T follicular helper cell (primary cell): ENCODE data around the gene NEURL2.
"Not testable (repeated sequence)": the region's sequence is repeated elsewhere in the genome, so short reads cannot be mapped to it uniquely, and the experiment has no call there.

Source experiments
- DNase-seq: peaks from one replicate; pipeline ENCODE4 v3.0.0-alpha.2; 2020; ENCODE audit warnings: low read depth
- total RNA-seq, 2 experiments: gene quantifications; one replicate each; lab custom pipeline; 2026; lab: John Stamatoyannopoulos, UW

The NEURL2 gene, protein sequence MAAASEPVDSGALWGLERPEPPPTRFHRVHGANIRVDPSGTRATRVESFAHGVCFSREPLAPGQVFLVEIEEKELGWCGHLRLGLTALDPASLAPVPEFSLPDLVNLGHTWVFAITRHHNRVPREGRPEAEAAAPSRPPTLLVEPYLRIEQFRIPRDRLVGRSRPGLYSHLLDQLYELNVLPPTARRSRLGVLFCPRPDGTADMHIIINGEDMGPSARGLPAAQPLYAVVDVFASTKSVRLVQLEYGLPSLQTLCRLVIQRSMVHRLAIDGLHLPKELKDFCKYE
- total RNA-seq: 1.2 to 3.2 reads per million in 2 experiments

DNA sequence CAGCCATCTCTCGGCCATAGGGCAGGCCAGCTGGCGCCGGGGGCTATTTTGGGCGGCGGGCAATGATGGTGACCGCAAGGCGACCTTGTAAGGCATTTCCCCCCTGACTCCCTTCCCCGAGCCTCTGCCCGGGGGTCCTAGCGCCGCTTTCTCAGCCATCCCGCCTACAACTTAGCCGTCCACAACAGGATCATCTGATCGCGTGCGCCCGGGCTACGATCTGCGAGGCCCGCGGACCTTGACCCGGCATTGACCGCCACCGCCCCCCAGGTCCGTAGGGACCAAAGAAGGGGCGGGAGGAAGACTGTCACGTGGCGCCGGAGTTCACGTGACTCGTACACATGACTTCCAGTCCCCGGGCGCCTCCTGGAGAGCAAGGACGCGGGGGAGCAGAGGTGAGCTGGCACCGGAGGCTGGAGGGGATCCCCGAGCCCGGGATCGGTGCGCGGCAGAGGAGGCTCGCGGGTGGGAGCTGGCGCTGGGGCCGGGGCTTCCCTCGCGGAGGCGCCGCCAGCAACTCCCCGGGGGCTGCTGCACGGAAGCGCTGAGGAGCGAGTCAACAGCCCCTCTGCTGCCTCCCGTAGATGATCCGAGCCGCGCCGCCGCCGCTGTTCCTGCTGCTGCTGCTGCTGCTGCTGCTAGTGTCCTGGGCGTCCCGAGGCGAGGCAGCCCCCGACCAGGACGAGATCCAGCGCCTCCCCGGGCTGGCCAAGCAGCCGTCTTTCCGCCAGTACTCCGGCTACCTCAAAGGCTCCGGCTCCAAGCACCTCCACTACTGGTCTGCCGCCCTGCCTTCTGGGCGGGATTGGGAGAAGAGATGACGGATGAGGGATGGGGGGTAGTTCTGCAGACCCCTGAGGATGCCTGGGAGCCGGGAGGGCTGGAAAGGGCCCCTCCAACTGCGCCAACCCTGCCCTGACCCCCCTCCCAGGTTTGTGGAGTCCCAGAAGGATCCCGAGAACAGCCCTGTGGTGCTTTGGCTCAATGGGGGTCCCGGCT lies at the start of gene NEURL2, which contains the start of gene CTSA:
Gene NEURL2, minus strand, starts transcription at position 224 of the 999 bp plus-strand sequence. Its CDS starts 217 bp downstream, at position 7.
Gene CTSA, plus strand, starts transcription at position 351 of the 999 bp plus-strand sequence. Its CDS starts 234 bp downstream, at position 585.
- peak; percentile 79 for DNase-seq

GRCh38 chr20:45940469-45940868 lies 49.5 kb upstream of the NEURL2 start:
- no peak for DNase-seq

GRCh38 chr20:45940053-45940452 lies 49.0 kb upstream of the NEURL2 start:
- no peak for DNase-seq

GRCh38 chr20:45938727-45939438 lies 47.9 kb upstream of the NEURL2 start:
- DNase-seq: no peak

DNA sequence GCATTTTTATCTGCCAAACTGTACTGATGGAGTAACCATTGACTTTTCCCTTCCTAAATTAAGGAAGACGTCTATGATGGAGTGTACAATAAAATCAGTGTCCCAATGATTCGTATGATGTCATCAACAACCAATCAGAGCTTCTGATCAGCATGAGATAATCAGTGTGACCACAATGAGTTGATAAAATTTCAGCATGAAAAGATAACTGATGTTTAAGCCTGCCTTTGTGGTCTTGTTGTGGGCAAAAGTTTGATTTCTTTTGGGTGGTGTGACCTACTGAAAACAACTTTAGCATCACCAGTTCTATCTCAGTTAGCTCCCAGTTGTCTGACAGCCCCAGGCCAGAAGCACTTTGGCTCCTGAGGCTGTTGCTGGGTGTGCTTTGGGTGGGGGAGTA lies 46.8 kb upstream of the NEURL2 start:
- DNase-seq: no peak

GRCh38 chr20:45935416-45936046 lies 44.5 kb upstream of the NEURL2 start:
- DNase-seq: no peak

- peak; percentile 97 for DNase-seq
These were observed 43.8 kb upstream of the NEURL2 start, which contains the start of gene PCIF1 for GRCh38 chr20:45934586-45935415. Gene PCIF1, plus strand, starts transcription at chr20:45934683. Its CDS starts 4,317 bp downstream, at chr20:45939000.

DNA sequence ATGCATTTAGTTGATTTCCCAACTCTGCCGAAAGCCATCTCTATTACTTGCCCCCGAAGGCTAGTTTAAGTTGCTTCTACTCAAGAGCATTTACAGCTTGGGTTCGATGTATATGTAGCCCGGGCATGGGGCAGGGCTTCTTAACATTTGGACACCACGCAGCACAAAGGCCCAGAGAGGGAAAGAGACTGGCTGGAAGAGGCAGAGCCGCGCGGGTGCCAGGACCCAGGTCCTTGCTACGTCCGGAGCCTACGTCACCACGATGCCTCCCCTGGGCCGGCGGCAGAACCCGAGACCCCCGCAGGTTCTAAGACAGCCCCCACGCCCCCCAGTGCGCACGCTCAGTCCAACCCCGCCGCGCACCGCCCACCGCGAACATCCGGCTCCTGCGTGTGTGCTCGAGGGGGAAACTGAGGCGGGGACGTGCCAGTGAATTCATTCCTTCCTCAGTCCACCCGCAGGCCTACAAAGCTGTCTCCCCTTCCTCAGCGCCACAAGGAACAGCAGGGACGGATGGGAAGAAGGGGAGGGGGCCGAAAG lies 43.1 kb upstream of the NEURL2 start:
- DNase-seq: no peak

DNA sequence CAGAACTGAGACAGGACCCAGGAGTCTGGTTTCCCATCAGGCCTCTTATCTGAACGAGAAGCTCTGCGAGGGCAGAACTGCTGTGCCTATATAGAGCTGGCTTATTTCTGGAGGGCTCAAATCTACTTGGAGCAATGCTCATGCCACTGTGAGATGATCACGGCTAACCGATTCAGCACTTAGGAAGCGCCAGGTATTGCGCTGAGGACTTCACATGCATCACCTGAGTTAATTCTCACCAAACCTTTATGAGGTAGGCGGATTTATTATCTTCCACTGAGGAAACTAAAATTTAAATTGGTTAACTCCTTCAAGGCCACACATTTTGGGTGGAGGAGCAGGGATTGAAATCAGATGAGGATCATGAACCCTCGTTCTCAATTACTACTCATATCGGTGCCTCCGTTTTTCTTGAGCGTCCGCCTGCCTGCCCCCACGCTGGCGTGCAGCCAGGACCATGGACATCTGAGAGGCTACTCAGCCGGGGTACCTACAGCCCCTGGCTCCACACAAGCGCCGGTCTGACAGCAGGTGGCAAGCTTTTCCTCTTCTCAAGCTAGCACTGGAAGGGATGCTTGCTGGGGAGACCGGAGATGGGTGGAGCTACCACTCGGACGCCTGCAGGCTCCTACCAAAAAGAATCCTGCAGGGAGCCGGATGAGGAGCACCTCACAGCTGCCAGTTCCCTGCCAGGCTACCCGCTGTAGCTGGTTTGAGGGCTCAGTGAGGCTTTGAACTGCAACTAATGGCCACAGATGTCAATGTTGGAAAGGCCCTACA lies 42.4 kb upstream of the NEURL2 start:
- DNase-seq: peak; percentile 39

GRCh38 chr20:45931680-45932079 lies 40.7 kb upstream of the NEURL2 start:
- DNase-seq: not testable (repeated sequence)

DNA sequence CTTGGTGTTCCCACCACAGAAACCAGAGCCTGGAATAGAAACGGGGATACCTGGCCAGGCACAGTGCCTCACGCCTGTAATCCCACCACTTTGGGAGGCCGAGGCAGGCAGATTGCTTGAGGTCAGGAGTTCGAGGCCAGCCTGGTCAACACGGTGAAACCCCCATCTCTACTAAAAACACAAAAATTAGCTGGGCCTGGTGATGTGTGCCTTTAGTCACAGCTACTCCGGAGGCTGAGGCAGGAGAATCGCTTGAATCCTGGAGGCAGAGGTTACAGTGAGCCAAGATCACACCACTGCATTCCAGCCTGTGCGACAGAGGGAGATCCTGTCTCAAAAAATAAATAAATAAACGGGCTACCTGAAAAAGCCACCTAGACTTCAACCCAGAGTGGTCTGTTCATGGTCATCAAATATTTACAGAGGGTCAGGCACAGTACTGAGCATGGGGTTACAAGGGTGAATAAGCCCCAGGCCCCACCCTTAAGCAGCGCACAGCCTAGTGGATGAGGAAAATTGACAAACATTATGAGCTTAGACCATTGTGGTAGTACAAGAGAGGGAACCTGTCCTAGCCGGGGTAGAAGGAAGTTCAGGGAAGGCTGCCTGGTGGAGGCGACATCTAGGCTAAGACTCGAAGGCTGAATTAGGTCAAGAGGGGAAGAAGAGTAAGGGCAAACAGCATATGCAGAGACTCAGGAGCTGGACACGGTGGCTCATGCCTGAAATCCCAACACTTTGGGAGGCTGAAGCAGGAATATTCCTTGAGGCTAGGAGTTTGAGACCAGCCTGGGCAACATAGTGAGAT lies 36.3 kb upstream of the NEURL2 start:
- no peak for DNase-seq

GRCh38 chr20:45926731-45927070 lies 35.7 kb upstream of the NEURL2 start:
- DNase-seq: no peak

- DNase-seq: no peak
These were observed 35.0 kb upstream of the NEURL2 start for GRCh38 chr20:45925821-45926506.

GRCh38 chr20:45924391-45925261 lies 33.6 kb upstream of the NEURL2 start:
- no peak for DNase-seq

- no peak for DNase-seq
These were observed 30.6 kb upstream of the NEURL2 start for GRCh38 chr20:45921337-45922189.
